ENCODE data around the gene CNDP2. TPM values are rescaled to one million over a fixed set of nuclear protein-coding genes. Genes with fewer than 3 reads are reported as not detected.
A peak's percentile ranks its signal among the peaks of the same experiment; 100 is the strongest.

Gene CNDP2
- total RNA-seq, 2 experiments from 2014 or later: 145 to 163 TPM

- no peaks in the 10 kb centered on the region for H3K36me3 Mint-ChIP-seq (ENCODE audit: low read depth)
- CTCF ChIA-PET: no interaction called here
- no peak overlapping the region for H3K27ac Mint-ChIP-seq
- H3K27me3 Mint-ChIP-seq: no peaks in the 10 kb centered on the region
- H3K4me3 Mint-ChIP-seq: no peak overlapping the region
- no peaks in the 10 kb centered on the region for H3K9me3 Mint-ChIP-seq
- no peak for DNase-seq
- no peaks in the 10 kb centered on the region for H3K4me1 Mint-ChIP-seq
- POLR2A ChIA-PET: no interaction called here
These were observed 17.3 kb upstream of the CNDP2 start for GRCh38 chr18:74478880-74479279.

DNA sequence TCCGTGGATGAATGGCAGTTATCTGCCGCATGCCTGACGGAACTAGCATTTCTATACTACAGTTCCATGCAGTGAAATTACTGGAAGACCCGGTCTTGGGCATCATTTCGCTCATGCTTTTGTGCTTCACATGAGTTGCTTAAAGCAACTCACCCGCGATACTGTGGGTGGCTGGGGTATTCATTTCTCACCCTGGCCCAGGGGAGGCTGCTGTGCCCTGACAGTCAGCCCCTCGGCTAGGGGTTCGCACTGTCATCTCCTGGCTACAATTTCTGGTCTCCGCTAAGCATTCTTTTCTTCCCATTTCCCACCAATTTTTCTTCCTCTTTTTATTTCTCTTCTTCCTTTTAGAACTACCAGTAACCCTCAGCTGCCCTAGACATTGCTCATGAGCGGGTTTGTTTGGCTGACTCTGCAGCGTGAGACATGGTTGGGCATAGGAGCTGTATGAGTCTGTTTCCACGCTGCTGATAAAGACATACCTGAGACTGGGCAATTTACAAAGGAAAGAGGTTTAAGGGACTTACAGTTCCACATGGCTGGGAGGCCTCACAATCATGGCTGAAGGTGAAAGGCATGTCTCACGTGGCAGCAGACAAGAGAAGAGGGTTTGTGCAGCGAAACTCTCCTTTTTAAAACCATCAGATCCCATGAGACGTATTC is 16.5 kb upstream of the CNDP2 start:
- no peaks in the 10 kb centered on the region for H3K36me3 Mint-ChIP-seq (ENCODE audit: low read depth)
- H3K27ac Mint-ChIP-seq: no peak overlapping the region
- DNase-seq: no peak
- no peaks in the 10 kb centered on the region for H3K9me3 Mint-ChIP-seq
- H3K27me3 Mint-ChIP-seq: no peaks in the 10 kb centered on the region
- no peak overlapping the region for H3K4me3 Mint-ChIP-seq
- H3K4me1 Mint-ChIP-seq: peaks cover 5% of the 10 kb centered on the region
- POLR2A ChIA-PET: no interaction called here
- CTCF ChIA-PET: no interaction called here

DNA sequence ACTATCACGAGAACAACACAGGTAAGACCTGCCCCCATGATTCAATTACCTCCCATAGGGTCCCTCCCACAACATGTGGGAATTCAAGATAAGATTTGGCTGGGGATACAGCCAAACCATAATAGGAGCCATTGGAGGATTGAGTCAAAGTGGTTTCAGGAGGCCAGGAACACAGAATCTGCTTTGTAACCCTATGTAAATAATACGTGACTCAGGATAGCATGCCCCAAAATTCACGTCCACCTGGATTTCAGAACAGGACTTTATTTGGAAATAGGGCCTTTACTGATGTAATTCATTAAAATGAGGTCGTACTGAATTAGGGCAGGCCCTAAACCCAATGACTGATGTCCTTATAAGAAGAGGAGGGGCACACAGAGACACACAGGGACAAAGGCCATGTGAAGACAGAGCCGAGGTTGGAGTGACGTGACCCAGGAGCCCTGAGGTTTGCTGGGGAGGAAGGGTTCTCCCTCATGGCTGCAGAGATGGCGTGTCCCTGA is 16.0 kb upstream of the CNDP2 start:
- no peak overlapping the region for H3K27ac Mint-ChIP-seq
- no peaks in the 10 kb centered on the region for H3K9me3 Mint-ChIP-seq
- CTCF ChIA-PET: no interaction called here
- no peak for DNase-seq
- no peak overlapping the region for H3K4me3 Mint-ChIP-seq
- no peaks in the 10 kb centered on the region for H3K27me3 Mint-ChIP-seq
- no peaks in the 10 kb centered on the region for H3K36me3 Mint-ChIP-seq (ENCODE audit: low read depth)
- POLR2A ChIA-PET: no interaction called here
- peaks cover 9% of the 10 kb centered on the region for H3K4me1 Mint-ChIP-seq

GRCh38 chr18:74482697-74483096 is 13.5 kb upstream of the CNDP2 start:
- DNase-seq: no peak
- CTCF ChIA-PET: no interaction called here
- Mint-ChIP-seq H3K36me3 (ENCODE audit: low read depth) (no peaks in the 10 kb centered on the region), H3K27me3 (no peaks in the 10 kb centered on the region), H3K4me3 (no peak overlapping the region), H3K9me3 (no peaks in the 10 kb centered on the region), H3K4me1 (peaks cover 19% of the 10 kb centered on the region), H3K27ac (no peak overlapping the region)
- POLR2A ChIA-PET: no interaction called here

- H3K9me3 Mint-ChIP-seq: no peaks in the 10 kb centered on the region
- CTCF ChIA-PET: interaction anchor here (1.6 kb wide), 2 partner anchors 37 to 176 kb away, joined by 4 read pairs; no protein-coding TSS in a partner anchor
- no peak for DNase-seq
- no peak overlapping the region for H3K27ac Mint-ChIP-seq
- H3K36me3 Mint-ChIP-seq (ENCODE audit: low read depth): no peaks in the 10 kb centered on the region
- peaks cover 6% of the 10 kb centered on the region for H3K27me3 Mint-ChIP-seq
- peaks cover 19% of the 10 kb centered on the region for H3K4me1 Mint-ChIP-seq
- POLR2A ChIA-PET: no interaction called here
- H3K4me3 Mint-ChIP-seq: no peak overlapping the region
These were observed 9.9 kb upstream of the CNDP2 start for GRCh38 chr18:74486119-74486849.

DNA sequence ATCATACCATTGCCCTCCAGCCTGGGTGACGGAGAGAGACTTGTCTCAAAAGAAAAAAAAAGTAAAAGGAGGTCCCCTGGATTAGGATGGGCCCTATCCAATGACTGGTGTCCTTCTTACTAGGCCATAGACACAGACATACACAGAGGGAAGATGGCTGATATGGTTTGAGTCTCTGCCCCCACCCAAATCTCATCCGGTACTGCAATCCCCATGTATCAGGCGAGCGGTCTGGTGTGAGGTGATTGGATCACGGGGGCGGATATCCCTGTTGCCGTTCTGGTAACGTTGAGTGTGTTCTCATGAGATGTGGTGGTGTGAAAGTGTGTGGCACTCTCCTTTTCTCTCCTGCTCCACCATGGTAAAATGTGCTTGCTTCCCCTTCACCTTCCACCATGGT is 7.8 kb upstream of the CNDP2 start:
- POLR2A ChIA-PET: no interaction called here
- H3K27me3 Mint-ChIP-seq: peaks cover 6% of the 10 kb centered on the region
- no peak overlapping the region for H3K27ac Mint-ChIP-seq
- DNase-seq: no peak
- peaks cover 19% of the 10 kb centered on the region for H3K4me1 Mint-ChIP-seq
- H3K9me3 Mint-ChIP-seq: no peaks in the 10 kb centered on the region
- no peaks in the 10 kb centered on the region for H3K36me3 Mint-ChIP-seq (ENCODE audit: low read depth)
- no peak overlapping the region for H3K4me3 Mint-ChIP-seq
- CTCF ChIA-PET: interaction anchor here (0.6 kb wide), 1 partner anchor 211 kb away, joined by 4 read pairs; no protein-coding TSS in a partner anchor

DNA sequence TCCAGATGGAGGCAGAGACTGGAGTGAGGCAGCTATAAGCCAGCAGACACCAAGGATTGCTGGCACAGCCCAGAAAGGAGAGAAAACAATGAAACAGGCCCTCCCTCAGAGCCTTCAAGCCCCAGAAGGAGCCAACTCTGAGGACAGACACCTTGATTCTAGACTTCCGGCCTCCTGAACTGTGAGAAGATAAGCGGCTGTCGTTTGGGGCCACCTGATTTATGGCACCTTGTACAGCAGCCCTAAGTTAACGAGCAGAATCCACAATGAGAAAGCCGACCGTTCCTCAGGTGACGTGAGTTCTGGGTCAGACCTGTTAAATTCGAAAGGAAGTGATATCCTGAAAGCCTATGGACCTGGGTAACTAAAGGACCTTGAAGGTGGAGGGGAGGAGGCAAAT is 7.3 kb upstream of the CNDP2 start:
- DNase-seq: no peak
- Mint-ChIP-seq H3K9me3 (no peaks in the 10 kb centered on the region), H3K4me3 (no peak overlapping the region), H3K4me1 (peaks cover 21% of the 10 kb centered on the region), H3K36me3 (ENCODE audit: low read depth) (no peaks in the 10 kb centered on the region), H3K27me3 (peaks cover 10% of the 10 kb centered on the region), H3K27ac (no peak overlapping the region)
- CTCF ChIA-PET: no interaction called here
- POLR2A ChIA-PET: no interaction called here

DNA sequence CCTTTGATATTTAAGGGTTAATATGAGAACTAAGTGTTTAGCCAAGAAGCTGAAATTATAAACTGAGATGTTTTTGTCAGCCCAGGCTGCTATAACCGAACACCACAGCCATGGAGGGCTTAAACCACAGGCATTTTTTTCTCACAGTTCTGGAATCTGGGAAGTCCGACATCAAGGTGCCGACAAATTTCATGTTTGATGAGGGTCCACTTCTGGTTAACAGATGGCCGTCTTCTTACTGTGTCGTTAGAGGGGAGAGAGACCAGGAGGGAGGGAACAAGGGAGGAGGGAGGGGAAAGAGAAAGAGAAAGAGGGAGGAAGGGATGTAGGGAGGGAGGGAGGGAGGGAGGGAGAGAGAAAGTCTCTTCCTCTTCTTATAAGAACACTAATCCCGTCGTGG is 6.5 kb upstream of the CNDP2 start:
- Mint-ChIP-seq H3K27me3 (peaks cover 14% of the 10 kb centered on the region), H3K27ac (no peak overlapping the region), H3K4me3 (no peak overlapping the region), H3K4me1 (peaks cover 16% of the 10 kb centered on the region), H3K9me3 (no peaks in the 10 kb centered on the region), H3K36me3 (ENCODE audit: low read depth) (no peaks in the 10 kb centered on the region)
- no peak for DNase-seq
- ChIA-PET CTCF (no interaction called here), POLR2A (no interaction called here)

DNA sequence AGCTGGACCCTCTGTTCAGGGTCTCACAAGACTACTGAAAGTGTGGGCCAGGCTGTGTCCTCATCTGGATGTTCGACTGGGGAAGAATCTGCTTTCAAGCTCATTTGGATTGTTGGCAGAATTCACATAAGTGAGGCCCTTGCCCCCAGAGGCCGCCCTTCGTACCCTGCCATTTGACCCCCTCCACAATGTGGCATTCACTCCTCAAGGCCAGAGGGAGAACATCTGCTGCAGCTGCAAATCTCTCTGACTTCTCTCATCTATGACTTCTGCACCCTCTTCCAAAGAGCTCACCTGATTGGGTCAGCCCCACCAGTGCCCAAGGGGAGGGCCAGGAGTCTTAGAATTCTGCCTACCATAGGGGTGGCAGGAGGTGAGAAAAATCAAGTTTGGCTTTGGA is 3.9 kb upstream of the CNDP2 start:
- Mint-ChIP-seq H3K36me3 (ENCODE audit: low read depth) (no peaks in the 10 kb centered on the region), H3K4me1 (peaks cover 15% of the 10 kb centered on the region), H3K4me3 (no peak overlapping the region), H3K27ac (no peak overlapping the region), H3K27me3 (peaks cover 14% of the 10 kb centered on the region), H3K9me3 (no peaks in the 10 kb centered on the region)
- ChIA-PET POLR2A (no interaction called here), CTCF (interaction anchor here (0.7 to 2.6 kb wide), 4 partner anchors 60 to 409 kb away, joined by 3 to 24 read pairs (median 3); no protein-coding TSS in a partner anchor)
- DNase-seq: no peak

DNA sequence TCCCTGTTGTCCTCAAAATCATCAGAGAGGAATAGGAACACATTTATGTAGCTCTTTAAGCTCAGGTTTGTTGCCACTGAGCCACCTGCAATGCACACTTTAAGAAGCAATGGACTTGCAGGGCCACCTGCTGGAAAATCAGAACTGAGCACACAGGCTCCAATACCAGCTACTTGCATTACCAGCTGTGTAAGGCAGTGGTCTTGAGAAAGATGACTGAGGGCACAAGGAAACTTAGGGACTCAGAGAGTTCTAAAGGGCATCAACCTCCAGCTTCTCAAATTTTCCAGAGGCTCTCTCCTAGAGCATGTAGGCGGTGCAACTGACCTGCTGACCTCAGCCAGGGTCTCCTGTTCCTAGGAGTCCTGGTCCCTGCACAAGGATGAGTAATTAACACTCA is 2.5 kb upstream of the CNDP2 start:
- peak; percentile 80 for DNase-seq
- POLR2A ChIA-PET: no interaction called here
- Mint-ChIP-seq H3K9me3 (no peaks in the 10 kb centered on the region), H3K4me1 (peaks cover 28% of the 10 kb centered on the region), H3K27me3 (peaks cover 14% of the 10 kb centered on the region), H3K27ac (no peak overlapping the region), H3K36me3 (ENCODE audit: low read depth) (peaks cover 4% of the 10 kb centered on the region), H3K4me3 (no peak overlapping the region)
- CTCF ChIA-PET: interaction anchor here (0.6 to 2.6 kb wide), 19 partner anchors 8 to 753 kb away, joined by 3 to 24 read pairs (median 3); no protein-coding TSS in a partner anchor

DNA sequence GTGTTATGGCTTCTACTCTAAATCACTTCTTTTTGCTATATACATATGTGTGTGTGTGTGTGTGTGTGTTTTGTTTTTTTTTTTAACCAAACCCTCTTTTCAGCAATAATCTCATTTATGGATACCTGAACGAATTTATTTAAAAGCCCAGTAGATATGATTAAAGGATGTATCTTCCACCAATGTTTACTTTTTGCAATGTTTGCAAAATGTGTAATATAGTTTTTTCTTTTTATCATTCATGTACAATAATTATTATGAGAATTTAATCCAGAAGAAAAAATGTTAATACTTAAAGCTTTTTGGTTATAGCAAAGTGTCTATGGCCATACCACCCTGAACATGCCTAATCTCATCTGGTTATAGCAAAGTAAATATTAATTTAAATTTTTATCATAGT is 1.6 kb upstream of the CNDP2 start:
- ChIA-PET CTCF (interaction anchor here (1.4 kb wide), 1 partner anchor 296 kb away, joined by 3 read pairs; no protein-coding TSS in a partner anchor), POLR2A (no interaction called here)
- Mint-ChIP-seq H3K4me3 (no peak overlapping the region), H3K27ac (no peak overlapping the region), H3K9me3 (no peaks in the 10 kb centered on the region), H3K4me1 (peaks cover 36% of the 10 kb centered on the region), H3K27me3 (peaks cover 8% of the 10 kb centered on the region), H3K36me3 (ENCODE audit: low read depth) (peaks cover 4% of the 10 kb centered on the region)
- no peak for DNase-seq

GRCh38 chr18:74496508-74497323 is 553 bp downstream of the CNDP2 start:
- Mint-ChIP-seq H3K4me1 (peaks cover 54% of the 10 kb centered on the region), H3K4me3 (peak overlapping the region; percentile 84), H3K36me3 (ENCODE audit: low read depth) (peaks cover 19% of the 10 kb centered on the region), H3K9me3 (no peaks in the 10 kb centered on the region), H3K27ac (peak overlapping the region; percentile 97), H3K27me3 (peaks cover 8% of the 10 kb centered on the region)
- ChIA-PET CTCF (interaction anchor here (1.0 to 1.8 kb wide), 3 partner anchors 55 to 143 kb away, joined by 3 to 6 read pairs (median 3); no protein-coding TSS in a partner anchor), POLR2A (no interaction called here)
- DNase-seq: peak; percentile 43

- ChIA-PET POLR2A (no interaction called here), CTCF (interaction anchor here (1.1 to 1.8 kb wide), 2 partner anchors 54 to 144 kb away, joined by 3 to 6 read pairs; no protein-coding TSS in a partner anchor)
- no peak for DNase-seq
- H3K4me1 Mint-ChIP-seq: peaks cover 57% of the 10 kb centered on the region
- no peaks in the 10 kb centered on the region for H3K9me3 Mint-ChIP-seq
- peaks cover 8% of the 10 kb centered on the region for H3K27me3 Mint-ChIP-seq
- H3K36me3 Mint-ChIP-seq (ENCODE audit: low read depth): peaks cover 24% of the 10 kb centered on the region
- H3K27ac Mint-ChIP-seq: peak overlapping the region; percentile 97
- peak overlapping the region; percentile 84 for H3K4me3 Mint-ChIP-seq
These were observed 1.1 kb downstream of the CNDP2 start for GRCh38 chr18:74497324-74497676.
